MM.1S (cell line): ENCODE data around the gene CD244.

Experiments used
- DNase-seq: peaks from one replicate; pipeline ENCODE4 v3.0.0-alpha.2; 2015
- H2AFZ ChIP-seq: fragments of 300-600 bp; sonication (generic); 2 replicates; pipeline ENCODE4 v1.6.0; 2016; ENCODE audit warnings: antibody characterized with exemption, low read length
- H3F3A ChIP-seq: fragments of 300-600 bp; sonication (generic); 2 replicates; pipeline ENCODE4 v1.6.1; 2016; ENCODE audit warnings: mild to moderate bottlenecking, antibody characterized with exemption, low read length, moderate library complexity, mixed read lengths; ENCODE audit not compliant: insufficient read depth
- H3K27ac ChIP-seq: fragments of 300-600 bp; sonication (generic); 2 replicates; pipeline ENCODE4 v1.5.1; 2016; ENCODE audit warnings: mild to moderate bottlenecking, low read length
- H3K27me3 ChIP-seq: fragments of 300-600 bp; sonication (generic); replicated peaks from 2 replicates; pipeline ENCODE4 v1.6.0; 2016; ENCODE audit warnings: low read length; ENCODE audit not compliant: insufficient read depth
- H3K36me3 ChIP-seq: fragments of 300-600 bp; sonication (generic); replicated peaks from 2 replicates; pipeline ENCODE4 v1.6.1; 2016; ENCODE audit warnings: mild to moderate bottlenecking, low read length, mixed read lengths; ENCODE audit not compliant: insufficient read depth
- H3K4me1 ChIP-seq: fragments of 300-600 bp; sonication (generic); 2 replicates; pipeline ENCODE4 v1.6.1; 2016; ENCODE audit warnings: low read length, mixed read lengths
- H3K4me2 ChIP-seq: fragments of 300-600 bp; sonication (generic); 2 replicates; pipeline ENCODE4 v1.6.0; 2016; ENCODE audit warnings: low read depth, low read length
- H3K4me3 ChIP-seq: fragments of 300-600 bp; sonication (generic); 2 replicates; pipeline ENCODE4 v1.5.1; 2016; ENCODE audit warnings: low read length, mixed read lengths
- H3K79me2 ChIP-seq: fragments of 300-600 bp; sonication (generic); 2 replicates; pipeline ENCODE4 v1.6.1; 2016; ENCODE audit warnings: mixed run types, low read length, mixed read lengths
- H3K9ac ChIP-seq: fragments of 300-600 bp; sonication (generic); 2 replicates; pipeline ENCODE4 v1.6.1; 2016; ENCODE audit warnings: low read length, mixed read lengths
- H3K9me2 ChIP-seq: fragments of 300-600 bp; sonication (generic); replicated peaks from 2 replicates; pipeline ENCODE4 v1.6.1; 2016; ENCODE audit warnings: mild to moderate bottlenecking, low read length, mixed read lengths; ENCODE audit not compliant: insufficient read depth
- H3K9me3 ChIP-seq: fragments of 300-600 bp; sonication (generic); replicated peaks from 2 replicates; pipeline ENCODE4 v1.6.1; 2016; ENCODE audit warnings: mild to moderate bottlenecking, low read length, mixed read lengths; ENCODE audit not compliant: insufficient read depth
- H4K20me1 ChIP-seq: fragments of 300-600 bp; sonication (generic); 2 replicates; pipeline ENCODE4 v1.6.1; 2016; ENCODE audit warnings: mild to moderate bottlenecking, low read length, moderate library complexity, mixed read lengths; ENCODE audit not compliant: insufficient read depth
- CTCF ChIP-seq: fragments of 300-600 bp; sonication (generic); IDR thresholded peaks from 2 replicates; pipeline ENCODE4 v1.5.1; 2016; ENCODE audit warnings: antibody characterized with exemption, low read length, mixed read lengths
- EZH2 ChIP-seq: fragments of 300-600 bp; sonication (generic); optimal IDR thresholded peaks from 2 replicates; pipeline ENCODE3; 2017; ENCODE audit warnings: low read depth, mild to moderate bottlenecking, antibody characterized with exemption, low read length, mixed read lengths
- EZH2phosphoT487 ChIP-seq: fragments of 300-600 bp; sonication (generic); IDR thresholded peaks from 2 replicates; pipeline ENCODE4 v1.6.1; 2018; ENCODE audit warnings: antibody characterized with exemption, low read length

The CD244 gene

GRCh38 chr1:160885042-160885441, 22.4 kb upstream of the CD244 start, which contains the start of gene ITLN1:
TSS of gene ITLN1 (minus strand) at chr1:160885180. CDS start at chr1:160884877, 303 bp downstream.
- Histone ChIP-seq H3K9me2 (no peaks in the 10 kb centered on the region), H3K9me3 (no peaks in the 10 kb centered on the region), H3K27me3 (no peaks in the 10 kb centered on the region), H3K4me2 (peak within 1 kb of the TSS; percentile 15; the same call in 1 of the 2 replicates), H3F3A (no peaks in the 10 kb centered on the region), H3K4me1 (no peaks in the 10 kb centered on the region), H3K36me3 (no peaks in the 10 kb centered on the region), H3K4me3 (no peak within 1 kb of the TSS), H2AFZ (peak within 1 kb of the TSS; percentile 65), H3K79me2 (no peaks in the 10 kb centered on the region), H3K9ac (no peak within 1 kb of the TSS), H3K27ac (no peak within 1 kb of the TSS), H4K20me1 (no peaks in the 10 kb centered on the region)
- DNase-seq, result no peak
- no peak for TF ChIP-seq CTCF
- TF ChIP-seq EZH2, result no peak
- no peak for TF ChIP-seq EZH2phosphoT487

- no peak overlapping the region for H3K4me3 ChIP-seq
- no peaks in the 10 kb centered on the region for H3K79me2 ChIP-seq
- DNase-seq, result peak; percentile 46
- no peaks in the 10 kb centered on the region for H3K27me3 ChIP-seq
- peak overlapping the region; percentile 65 for H2AFZ ChIP-seq
- H3K4me1 ChIP-seq, result no peaks in the 10 kb centered on the region
- H3K36me3 ChIP-seq, result no peaks in the 10 kb centered on the region
- H3K9ac ChIP-seq, result no peak overlapping the region
- H4K20me1 ChIP-seq, result no peaks in the 10 kb centered on the region
- no peaks in the 10 kb centered on the region for H3K9me3 ChIP-seq
- no peaks in the 10 kb centered on the region for H3K9me2 ChIP-seq
- H3K27ac ChIP-seq, result no peak overlapping the region
- peak overlapping the region; percentile 15; the same call in 1 of the 2 replicates for H3K4me2 ChIP-seq
- no peak for TF ChIP-seq EZH2
- TF ChIP-seq CTCF, result peak; percentile 77
- no peaks in the 10 kb centered on the region for H3F3A ChIP-seq
Measured at GRCh38 chr1:160884579-160884978, 21.9 kb upstream of the CD244 start.

- Histone ChIP-seq H3K79me2 (no peaks in the 10 kb centered on the region), H3K27me3 (no peaks in the 10 kb centered on the region), H3K9me3 (no peaks in the 10 kb centered on the region), H3K4me2 (no peak overlapping the region; the same call in 1 of the 2 replicates), H3K9me2 (no peaks in the 10 kb centered on the region), H3K4me3 (no peak overlapping the region), H3F3A (no peaks in the 10 kb centered on the region), H3K4me1 (no peaks in the 10 kb centered on the region), H3K9ac (no peak overlapping the region), H4K20me1 (no peaks in the 10 kb centered on the region), H2AFZ (peak overlapping the region; percentile 65), H3K27ac (no peak overlapping the region), H3K36me3 (no peaks in the 10 kb centered on the region)
- no peak for DNase-seq
- TF ChIP-seq EZH2phosphoT487, result no peak
- TF ChIP-seq EZH2, result no peak
- no peak for TF ChIP-seq CTCF
Measured at GRCh38 chr1:160883581-160884513, 21.2 kb upstream of the CD244 start.
